GM23338 (cell line): ENCODE measurements around the gene TMEM158. TPM values are rescaled to one million over a fixed set of nuclear protein-coding genes. Genes with fewer than 3 reads are reported as not detected.

Experiments used
- ATAC-seq: fragments of 200-7000 bp; cut with Tn5 transposase; 3 replicates; pipeline ENCODE4 v1.9.1; 2020
- DNase-seq: peaks from one replicate; pipeline ENCODE4 v3.0.0-alpha.2; 2015; ENCODE audit warnings: low spot score
- H2AFZ ChIP-seq: fragments of 200-600 bp; sonication (generic); 2 replicates; pipeline ENCODE4 v1.8.0; 2016; ENCODE audit warnings: antibody characterized with exemption, mild to moderate bottlenecking, moderate library complexity
- H3F3A ChIP-seq: fragments of 200-600 bp; sonication (generic); replicated peaks from 2 replicates; pipeline ENCODE4 v1.8.0; 2017; ENCODE audit warnings: antibody characterized with exemption, mixed run types, low read depth
- H3K27ac ChIP-seq: fragments of 200-600 bp; sonication (generic); 2 replicates; pipeline ENCODE4 v1.6.1; 2016; ENCODE audit warnings: low read depth
- H3K27me3 ChIP-seq: fragments of 200-600 bp; sonication (generic); 2 replicates; pipeline ENCODE4 v1.8.0; 2016; ENCODE audit warnings: mild to moderate bottlenecking, mixed run types, moderate library complexity; ENCODE audit not compliant: insufficient read depth
- H3K36me3 ChIP-seq: fragments of 200-600 bp; sonication (generic); 2 replicates; pipeline ENCODE4 v1.8.0; 2016; ENCODE audit warnings: mild to moderate bottlenecking; ENCODE audit not compliant: insufficient read depth
- H3K4me1 ChIP-seq: fragments of 200-600 bp; sonication (generic); 2 replicates; pipeline ENCODE4 v1.8.0; 2016; ENCODE audit warnings: mild to moderate bottlenecking, moderate library complexity; ENCODE audit not compliant: insufficient read depth
- H3K4me2 ChIP-seq: fragments of 200-600 bp; sonication (generic); 2 replicates; pipeline ENCODE4 v1.7.1; 2017; ENCODE audit warnings: mixed run types
- H3K4me3 ChIP-seq: fragments of 200-600 bp; sonication (generic); 2 replicates; pipeline ENCODE4 v1.6.1; 2016; ENCODE audit warnings: mixed run types
- H3K79me2 ChIP-seq: fragments of 200-600 bp; sonication (generic); replicated peaks from 2 replicates; pipeline ENCODE4 v1.8.0; 2017; ENCODE audit warnings: mild to moderate bottlenecking; ENCODE audit not compliant: insufficient read depth
- H3K9me2 ChIP-seq: fragments of 200-600 bp; sonication (generic); 2 replicates; pipeline ENCODE4 v1.8.0; 2017; ENCODE audit not compliant: insufficient read depth
- H4K20me1 ChIP-seq: fragments of 200-600 bp; sonication (generic); replicated peaks from 2 replicates; pipeline ENCODE4 v1.8.0; 2017; ENCODE audit warnings: mild to moderate bottlenecking; ENCODE audit not compliant: insufficient read depth
- H3K27ac Mint-ChIP-seq: 2 replicates; pipeline ENCODE4 v1.8.0; 2020; ENCODE audit warnings: inconsistent platforms, mild to moderate bottlenecking, moderate library complexity, mixed read lengths
- H3K27me3 Mint-ChIP-seq: 3 replicates; pipeline ENCODE4 v1.8.0; 2022; ENCODE audit warnings: low read depth, mild to moderate bottlenecking, moderate library complexity, mixed read lengths, inconsistent platforms; ENCODE audit not compliant: insufficient read depth, poor library complexity
- H3K36me3 Mint-ChIP-seq: 3 replicates; pipeline ENCODE4 v1.8.0; 2021; ENCODE audit warnings: low read depth, mild to moderate bottlenecking, inconsistent platforms, moderate library complexity, mixed read lengths
- H3K4me1 Mint-ChIP-seq: 3 replicates; pipeline ENCODE4 v1.8.0; 2020; ENCODE audit warnings: mild to moderate bottlenecking, inconsistent platforms, mixed read lengths
- H3K4me3 Mint-ChIP-seq: 3 replicates; pipeline ENCODE4 v1.8.0; 2021; ENCODE audit warnings: moderate library complexity, mild to moderate bottlenecking, inconsistent platforms, mixed read lengths
- H3K9me3 Mint-ChIP-seq: 3 replicates; pipeline ENCODE4 v1.8.0; 2020; ENCODE audit warnings: moderate library complexity, mild to moderate bottlenecking, inconsistent platforms, mixed read lengths
- JUNB ChIP-seq: IDR thresholded peaks from one replicate; pipeline ENCODE4 v1.6.1; 2016; ENCODE audit warnings: antibody characterized with exemption; ENCODE audit not compliant: unreplicated experiment
- NANOG ChIP-seq: IDR thresholded peaks from 2 replicates; pipeline ENCODE4 v1.6.1; 2016; ENCODE audit warnings: antibody characterized with exemption, borderline replicate concordance
- POLR2AphosphoS5 ChIP-seq: IDR thresholded peaks from 2 replicates; pipeline ENCODE4 v1.6.1; 2016; ENCODE audit warnings: antibody characterized with exemption, low read depth
- REST ChIP-seq: IDR thresholded peaks from one replicate; pipeline ENCODE4 v1.6.1; 2018; ENCODE audit warnings: antibody characterized with exemption; ENCODE audit not compliant: unreplicated experiment
- ZNF331 ChIP-seq: fragments of 250-450 bp; sonication (Bioruptor Pico); IDR thresholded peaks from 2 replicates; pipeline ENCODE4 v1.5.0; 2020; ENCODE audit warnings: low read depth, mild to moderate bottlenecking, moderate library complexity
- ZNF462 ChIP-seq: fragments of 250-450 bp; sonication (Bioruptor Pico); IDR thresholded peaks from 2 replicates; pipeline ENCODE4 v1.5.0; 2020; ENCODE audit warnings: mild to moderate bottlenecking, moderate library complexity
- polyA plus RNA-seq: library from polyadenylated mRNA; unstranded; fragments of >200 nt; fragmentation: Nextera tagmentation; extraction: Ambion mirVana; gene quantifications from 2 replicates; pipeline ENCODE4 v1.2.1, GENCODE V29; 2016
- total RNA-seq: library from RNA; depleted of rRNA; stranded (reverse); fragments of >200 nt; shearing (Covaris generic); gene quantifications from 2 replicates; pipeline ENCODE4 v1.2.3, GENCODE V29; 2014

Gene TMEM158
- total and polyA plus RNA-seq, 2 experiments from 2014 or later: 9.6 to 16.9 TPM

GRCh38 chr3:45240292-45240691 lies 14.2 kb upstream of the TMEM158 start:
- Mint-ChIP-seq H3K36me3 (peaks cover 7% of the 10 kb centered on the region; the same call in 2 of the 3 replicates), H3K4me1 (0 out of 3 replicates have a peak, but pooled peaks cover 2% of the 10 kb centered on the region), H3K4me3 (no peak overlapping the region), H3K9me3 (peaks cover 3% of the 10 kb centered on the region; the same call in 2 of the 3 replicates), H3K27me3 (no peaks in the 10 kb centered on the region), H3K27ac (no peak overlapping the region)
- Histone ChIP-seq H3K4me2 (no peak overlapping the region), H3K36me3 (no peaks in the 10 kb centered on the region), H3K27me3 (no peaks in the 10 kb centered on the region), H3F3A (no peaks in the 10 kb centered on the region), H3K4me3 (no peak overlapping the region), H3K79me2 (no peaks in the 10 kb centered on the region), H4K20me1 (no peaks in the 10 kb centered on the region), H3K27ac (no peak overlapping the region), H3K9me2 (no peaks in the 10 kb centered on the region), H3K4me1 (no peaks in the 10 kb centered on the region), H2AFZ (no peak overlapping the region)
- ATAC-seq (no peak), DNase-seq (no peak)
- TF ChIP-seq ZNF462 (CRISPR knock-in tag) (no peak), ZNF331 (CRISPR knock-in tag) (no peak), NANOG (no peak), JUNB (no peak), POLR2AphosphoS5 (no peak), REST (no peak)
